ENCODE results near the gene NAV2.

The NAV2 gene

DNA sequence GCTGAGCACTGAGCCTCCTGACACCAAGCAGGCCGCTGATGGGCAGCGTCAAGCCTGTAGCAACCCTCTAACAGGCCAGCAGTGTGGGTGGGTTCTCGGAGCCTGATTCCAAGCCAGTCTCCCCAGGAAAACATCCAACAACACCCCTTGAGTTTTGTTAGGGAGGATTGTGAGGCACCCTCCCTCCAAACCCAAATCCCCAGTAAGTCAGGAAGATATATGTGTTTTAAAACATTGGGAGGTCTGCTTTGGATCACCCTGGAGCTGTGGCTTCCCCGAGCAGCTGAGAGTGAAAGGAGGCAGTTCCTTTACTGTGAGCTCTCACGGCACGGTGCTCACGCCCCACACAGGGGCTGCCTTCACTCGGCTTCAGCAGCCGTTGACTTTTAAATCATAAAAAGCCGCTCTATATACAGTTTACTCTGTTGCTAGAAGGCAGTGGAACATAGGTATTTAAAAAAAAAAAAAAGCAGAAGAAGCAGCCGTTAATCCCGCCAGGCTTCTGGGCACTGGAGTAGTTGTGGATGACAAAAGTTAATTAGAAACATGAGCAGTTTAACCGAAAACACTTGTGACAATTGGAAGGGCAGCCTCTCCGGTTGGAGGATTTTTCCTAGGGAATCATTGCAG, 218.6 kb downstream of the NAV2 start:
- TF ChIP-seq POLR2A (IDR thresholded peaks at IDR 0.05; ENCODE audit: extremely low read depth, insufficient read length): no peak
- TF ChIP-seq, protein P1, sequence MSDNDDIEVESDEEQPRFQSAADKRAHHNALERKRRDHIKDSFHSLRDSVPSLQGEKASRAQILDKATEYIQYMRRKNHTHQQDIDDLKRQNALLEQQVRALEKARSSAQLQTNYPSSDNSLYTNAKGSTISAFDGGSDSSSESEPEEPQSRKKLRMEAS (IDR thresholded peaks at IDR 0.05; ENCODE audit: low read depth, low read length): no peak
- TF ChIP-seq, protein P2, sequence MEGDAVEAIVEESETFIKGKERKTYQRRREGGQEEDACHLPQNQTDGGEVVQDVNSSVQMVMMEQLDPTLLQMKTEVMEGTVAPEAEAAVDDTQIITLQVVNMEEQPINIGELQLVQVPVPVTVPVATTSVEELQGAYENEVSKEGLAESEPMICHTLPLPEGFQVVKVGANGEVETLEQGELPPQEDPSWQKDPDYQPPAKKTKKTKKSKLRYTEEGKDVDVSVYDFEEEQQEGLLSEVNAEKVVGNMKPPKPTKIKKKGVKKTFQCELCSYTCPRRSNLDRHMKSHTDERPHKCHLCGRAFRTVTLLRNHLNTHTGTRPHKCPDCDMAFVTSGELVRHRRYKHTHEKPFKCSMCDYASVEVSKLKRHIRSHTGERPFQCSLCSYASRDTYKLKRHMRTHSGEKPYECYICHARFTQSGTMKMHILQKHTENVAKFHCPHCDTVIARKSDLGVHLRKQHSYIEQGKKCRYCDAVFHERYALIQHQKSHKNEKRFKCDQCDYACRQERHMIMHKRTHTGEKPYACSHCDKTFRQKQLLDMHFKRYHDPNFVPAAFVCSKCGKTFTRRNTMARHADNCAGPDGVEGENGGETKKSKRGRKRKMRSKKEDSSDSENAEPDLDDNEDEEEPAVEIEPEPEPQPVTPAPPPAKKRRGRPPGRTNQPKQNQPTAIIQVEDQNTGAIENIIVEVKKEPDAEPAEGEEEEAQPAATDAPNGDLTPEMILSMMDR (IDR thresholded peaks at IDR 0.05; ENCODE audit: low read depth, low read length): no peak
- TF ChIP-seq MYC (IDR thresholded peaks at IDR 0.05; ENCODE audit: low read depth, low read length): no peak
- H3K4me3 ChIP-seq (ENCODE audit: low read depth, low read length): no peak overlapping the region
- no peak for DNase-seq (ENCODE audit: low read depth)

DNA sequence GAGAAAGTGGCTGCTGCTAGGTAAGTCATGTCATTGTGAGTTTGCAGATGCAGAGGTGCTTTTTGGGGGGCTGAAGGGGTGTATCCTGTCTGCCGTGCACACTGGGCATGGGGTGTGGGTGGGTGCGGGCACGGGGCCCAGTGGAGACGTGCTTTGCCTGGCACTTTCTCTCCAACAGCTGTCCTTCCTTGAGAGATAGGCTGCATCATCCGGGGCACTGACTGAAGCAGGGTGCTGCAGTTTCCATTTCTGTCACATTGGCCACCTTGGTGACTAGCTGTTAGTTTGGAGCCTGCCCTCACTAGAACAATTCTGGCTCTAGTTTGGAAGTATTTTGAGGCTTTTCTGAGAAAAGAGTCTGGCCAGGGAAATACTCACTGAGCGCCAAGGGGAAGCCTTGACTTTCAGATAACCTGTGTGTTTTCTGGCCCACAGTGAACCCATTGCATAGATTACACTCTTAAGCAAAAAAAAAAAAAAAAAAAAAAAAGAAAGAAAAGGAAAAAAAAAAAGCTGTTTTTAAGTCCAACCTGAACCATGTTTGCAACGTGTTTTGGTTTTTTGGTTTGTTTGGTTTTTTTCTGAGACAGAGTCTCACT, 219.2 kb downstream of the NAV2 start:
- DNase-seq (ENCODE audit: low read depth): no peak
- no peak for TF ChIP-seq POLR2A (IDR thresholded peaks at IDR 0.05; ENCODE audit: extremely low read depth, insufficient read length)
- no peak for TF ChIP-seq MYC (IDR thresholded peaks at IDR 0.05; ENCODE audit: low read depth, low read length)
- TF ChIP-seq, protein P1 (IDR thresholded peaks at IDR 0.05; ENCODE audit: low read depth, low read length): no peak
- TF ChIP-seq, protein P2 (IDR thresholded peaks at IDR 0.05; ENCODE audit: low read depth, low read length): no peak
- H3K4me3 ChIP-seq (ENCODE audit: low read depth, low read length): no peak overlapping the region

DNA sequence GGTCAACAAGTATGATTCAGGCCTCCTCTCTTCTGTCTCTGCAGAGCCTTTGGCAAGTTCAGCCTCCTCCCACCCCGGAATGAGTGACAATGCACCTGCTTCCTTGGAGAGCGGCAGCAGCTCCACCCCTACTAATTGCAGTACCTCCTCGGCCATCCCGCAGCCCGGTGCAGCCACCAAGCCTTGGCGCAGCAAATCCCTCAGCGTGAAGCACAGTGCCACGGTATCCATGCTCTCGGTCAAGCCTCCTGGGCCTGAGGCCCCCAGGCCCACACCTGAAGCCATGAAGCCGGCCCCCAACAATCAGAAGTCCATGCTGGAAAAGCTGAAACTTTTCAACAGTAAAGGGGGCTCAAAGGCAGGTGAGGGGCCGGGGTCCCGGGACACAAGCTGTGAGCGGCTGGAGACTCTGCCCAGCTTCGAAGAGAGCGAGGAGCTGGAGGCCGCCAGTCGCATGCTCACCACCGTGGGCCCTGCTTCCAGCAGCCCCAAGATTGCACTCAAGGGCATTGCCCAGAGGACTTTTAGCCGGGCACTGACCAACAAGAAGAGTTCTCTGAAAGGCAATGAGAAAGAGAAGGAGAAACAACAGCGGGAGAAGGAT, 220.6 kb downstream of the NAV2 start:
- H3K4me3 ChIP-seq (ENCODE audit: low read depth, low read length): no peak overlapping the region
- TF ChIP-seq, protein P2 (IDR thresholded peaks at IDR 0.05; ENCODE audit: low read depth, low read length): no peak
- TF ChIP-seq POLR2A (IDR thresholded peaks at IDR 0.05; ENCODE audit: extremely low read depth, insufficient read length) (no peak), MYC (IDR thresholded peaks at IDR 0.05; ENCODE audit: low read depth, low read length) (no peak)
- TF ChIP-seq, protein P1 (IDR thresholded peaks at IDR 0.05; ENCODE audit: low read depth, low read length): no peak
- DNase-seq (ENCODE audit: low read depth): no peak

DNA sequence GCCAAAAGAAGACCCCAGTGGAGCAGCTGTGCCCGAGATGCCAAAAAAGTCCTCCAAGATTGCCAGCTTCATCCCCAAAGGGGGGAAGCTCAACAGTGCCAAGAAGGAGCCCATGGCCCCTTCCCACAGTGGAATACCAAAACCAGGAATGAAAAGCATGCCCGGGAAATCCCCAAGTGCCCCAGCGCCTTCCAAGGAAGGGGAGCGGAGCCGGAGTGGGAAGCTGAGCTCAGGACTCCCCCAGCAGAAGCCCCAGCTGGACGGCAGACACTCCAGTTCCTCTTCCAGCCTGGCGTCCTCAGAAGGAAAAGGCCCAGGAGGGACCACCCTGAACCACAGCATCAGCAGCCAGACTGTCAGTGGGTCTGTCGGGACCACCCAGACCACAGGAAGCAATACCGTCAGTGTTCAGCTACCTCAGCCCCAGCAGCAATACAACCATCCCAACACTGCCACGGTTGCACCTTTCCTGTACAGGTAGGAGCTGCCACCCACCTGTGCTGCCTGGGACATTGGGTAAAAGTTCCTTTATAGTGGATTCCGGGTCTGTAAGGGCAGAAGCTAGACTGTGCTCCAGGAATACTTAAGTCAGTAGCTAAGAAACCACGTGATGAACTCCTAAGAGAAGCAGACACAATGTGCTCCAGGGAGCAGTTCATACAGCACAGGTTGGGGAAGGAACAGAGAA, 221.3 kb downstream of the NAV2 start:
- DNase-seq (ENCODE audit: low read depth): no peak
- TF ChIP-seq, protein P2 (IDR thresholded peaks at IDR 0.05; ENCODE audit: low read depth, low read length): no peak
- TF ChIP-seq POLR2A (IDR thresholded peaks at IDR 0.05; ENCODE audit: extremely low read depth, insufficient read length) (no peak), MYC (IDR thresholded peaks at IDR 0.05; ENCODE audit: low read depth, low read length) (no peak)
- TF ChIP-seq, protein P1 (IDR thresholded peaks at IDR 0.05; ENCODE audit: low read depth, low read length): no peak
- H3K4me3 ChIP-seq (ENCODE audit: low read depth, low read length): no peak overlapping the region

DNA sequence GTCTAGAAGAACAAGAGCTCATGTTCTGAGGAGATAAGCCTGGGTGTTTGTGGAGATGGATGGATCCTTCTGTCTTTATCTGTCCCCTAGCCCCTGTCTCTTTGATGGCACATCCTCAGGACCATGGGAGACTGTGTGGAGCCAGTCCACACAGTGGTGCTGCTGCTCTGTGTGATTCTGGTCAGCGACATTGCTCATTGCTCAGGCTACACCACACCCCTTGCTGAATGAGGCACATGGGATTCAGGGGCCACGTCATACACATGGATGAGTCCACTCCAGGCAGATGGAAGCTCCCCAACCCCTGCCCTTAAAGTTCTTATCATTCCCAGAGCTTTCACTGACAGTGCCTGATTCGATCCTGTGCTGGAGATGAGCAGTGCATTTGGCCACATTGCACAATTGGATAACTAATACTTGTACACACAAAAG, 222.2 kb downstream of the NAV2 start:
- no peak for DNase-seq (ENCODE audit: low read depth)
- no peak overlapping the region for H3K4me3 ChIP-seq (ENCODE audit: low read depth, low read length)
- TF ChIP-seq, protein P1 (IDR thresholded peaks at IDR 0.05; ENCODE audit: low read depth, low read length): no peak
- TF ChIP-seq, protein P2 (IDR thresholded peaks at IDR 0.05; ENCODE audit: low read depth, low read length): no peak
- no peak for TF ChIP-seq MYC (IDR thresholded peaks at IDR 0.05; ENCODE audit: low read depth, low read length)
- no peak for TF ChIP-seq POLR2A (IDR thresholded peaks at IDR 0.05; ENCODE audit: extremely low read depth, insufficient read length)

Data from NB4 (cell line).